NCI-H2196 treated with DMSO at 0.1 percent for 48 hours (cell line): ENCODE results near the gene LDAH.
"Not testable (repeated sequence)": the region's sequence is repeated elsewhere in the genome, so short reads cannot be mapped to it uniquely, and the experiment has no call there.

Experiments
- DNase-seq: peaks from one replicate; lab custom pipeline; 2025; ENCODE audit not compliant: unreplicated experiment; lab: John Stamatoyannopoulos, UW

The LDAH gene

DNA sequence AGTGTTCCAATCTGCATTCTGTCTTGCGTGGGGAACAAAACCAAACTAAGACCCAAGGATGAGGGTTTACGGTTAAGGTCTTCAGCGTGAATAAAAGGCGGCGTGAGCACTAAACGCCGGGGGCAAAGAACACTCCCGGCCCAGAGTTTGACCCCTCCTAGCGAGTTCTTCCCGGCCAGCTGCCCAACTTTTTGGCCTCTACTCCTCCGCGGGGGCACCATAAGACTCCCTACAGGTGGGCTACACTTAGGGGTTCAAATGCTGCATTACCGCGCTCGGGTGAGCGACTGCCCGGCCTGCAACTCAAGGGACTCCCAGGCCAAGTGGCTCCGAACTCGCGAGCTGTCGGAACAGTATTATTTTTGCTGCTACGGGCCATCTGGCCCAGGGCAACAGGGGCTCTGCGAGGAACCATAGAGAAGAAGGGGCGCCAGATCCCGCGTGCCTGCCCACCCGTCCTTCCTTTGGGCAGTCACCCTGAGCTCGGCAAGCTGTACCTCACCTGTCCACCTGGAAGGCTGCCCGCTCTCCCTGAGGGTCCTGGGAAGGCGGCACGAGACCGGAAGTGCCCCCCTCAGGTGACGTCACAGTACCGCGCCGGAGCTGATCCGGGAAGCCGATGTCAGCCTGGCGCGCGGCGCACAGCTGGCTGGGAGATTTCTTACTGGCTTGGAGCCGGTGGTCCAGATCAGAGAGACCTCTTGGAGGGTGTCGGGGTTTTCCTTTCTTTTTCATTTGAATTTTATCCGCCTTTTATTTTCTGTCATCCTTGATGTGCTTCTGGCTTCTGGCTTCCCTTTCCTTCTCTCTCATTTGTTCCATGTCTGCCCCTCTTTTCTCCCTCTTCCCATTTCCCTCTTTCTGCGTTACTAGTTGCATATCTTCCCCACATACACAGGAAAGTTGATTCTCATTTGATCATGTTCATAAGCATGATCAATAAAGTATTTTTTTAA is at the start of gene LDAH:
Gene LDAH, minus strand, starts transcription at position 567 of the 956 bp plus-strand sequence. CDS start 21,638 bp downstream, outside the sequence.
- peak; percentile 88 for DNase-seq

DNA sequence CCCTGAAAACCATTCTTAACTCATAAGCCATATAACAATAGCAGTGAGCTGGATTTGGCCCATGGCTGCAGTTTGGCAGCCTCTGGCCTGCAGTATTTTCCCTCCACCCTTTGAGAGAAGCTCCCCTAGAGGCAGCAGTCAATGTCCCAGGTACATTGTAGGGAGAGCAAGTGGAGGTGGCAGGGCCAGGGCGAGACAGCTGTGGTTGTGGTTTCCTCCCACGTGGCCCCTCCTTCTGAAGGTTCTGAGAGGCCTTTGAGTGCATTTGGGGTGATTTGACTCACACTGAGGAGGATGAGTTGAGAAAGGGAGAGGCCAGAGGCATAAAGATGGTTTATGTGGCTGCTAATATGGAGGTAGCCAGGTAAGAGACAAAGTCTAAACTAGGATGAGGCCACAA is 45.5 kb upstream of the LDAH start:
- no peak for DNase-seq

DNA sequence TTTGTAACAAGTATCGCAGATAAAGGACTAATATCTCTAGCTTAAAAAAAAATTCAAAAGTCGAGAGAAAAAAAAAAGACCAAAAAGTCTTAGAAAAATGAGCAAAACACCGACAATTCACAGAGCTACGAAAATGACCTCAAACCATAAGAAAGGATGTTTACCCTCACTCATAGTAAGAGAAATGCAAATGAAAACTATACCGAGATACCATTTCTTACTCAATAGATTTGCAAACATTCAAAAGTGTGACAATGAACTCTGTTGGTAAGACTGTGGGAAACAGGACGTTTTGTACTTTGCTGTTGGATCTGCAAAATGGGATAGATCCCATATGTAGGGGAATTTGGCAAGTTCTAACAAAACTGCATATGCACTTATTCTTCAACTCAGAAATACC is 39.9 kb upstream of the LDAH start:
- DNase-seq, result no peak

DNA sequence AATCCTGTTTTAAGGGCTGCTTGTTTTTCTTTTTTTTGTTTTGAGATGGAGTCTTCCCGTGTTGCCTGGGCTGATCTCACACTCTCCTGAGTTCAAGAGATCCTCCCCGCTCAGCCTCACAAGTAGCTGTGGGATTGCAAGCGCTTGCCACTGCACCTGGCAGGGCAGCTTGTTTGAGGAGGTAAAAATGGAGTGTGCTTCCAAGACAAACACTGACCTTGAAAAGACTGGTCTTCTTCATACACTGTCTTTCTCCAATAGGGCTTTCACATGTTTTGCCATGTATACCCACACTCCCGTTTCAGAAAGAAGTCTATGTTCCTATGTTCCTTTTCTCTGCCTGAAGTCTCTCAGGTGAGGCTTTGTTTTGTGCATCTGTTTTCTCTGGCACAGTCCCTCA is 32.6 kb upstream of the LDAH start:
- no peak for DNase-seq

DNA sequence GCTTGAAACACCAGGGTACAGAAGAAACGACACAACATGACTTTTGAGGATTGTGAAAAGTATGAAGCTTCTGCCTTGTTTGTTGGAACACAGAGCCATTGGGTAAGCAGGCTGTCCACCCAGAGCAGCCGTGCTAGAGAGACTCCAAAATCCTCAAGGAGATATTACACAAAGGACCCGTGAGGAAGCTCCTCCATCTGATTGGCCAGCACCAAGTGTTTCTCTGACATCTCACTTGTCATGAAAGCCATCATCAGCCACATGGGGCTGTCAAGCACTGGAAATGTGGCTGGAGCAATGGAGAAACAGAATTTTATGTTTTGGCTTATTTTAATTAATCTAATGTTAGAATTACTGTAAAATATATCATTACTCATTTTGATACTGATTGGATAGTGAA is 29.8 kb upstream of the LDAH start:
- DNase-seq, result no peak

DNA sequence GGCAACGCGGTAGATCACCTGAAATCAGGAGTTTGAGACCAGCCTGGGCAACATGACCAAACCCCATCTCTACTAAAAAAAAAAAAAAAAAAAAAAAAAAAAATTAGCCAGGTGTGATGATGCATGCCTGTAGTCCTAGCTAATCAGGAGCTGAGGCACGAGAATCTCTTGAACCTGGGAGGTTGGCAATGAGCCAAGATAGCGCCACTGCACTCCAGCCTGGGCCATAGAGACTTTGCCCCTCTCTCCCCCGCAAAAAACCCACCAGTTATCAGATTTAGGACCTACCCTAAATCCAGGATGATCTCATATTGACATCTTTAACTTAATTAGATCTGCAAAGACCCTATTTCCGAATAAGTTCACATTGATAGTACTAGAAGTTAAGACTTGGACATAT is 29.2 kb upstream of the LDAH start:
- DNase-seq, result no peak

DNA sequence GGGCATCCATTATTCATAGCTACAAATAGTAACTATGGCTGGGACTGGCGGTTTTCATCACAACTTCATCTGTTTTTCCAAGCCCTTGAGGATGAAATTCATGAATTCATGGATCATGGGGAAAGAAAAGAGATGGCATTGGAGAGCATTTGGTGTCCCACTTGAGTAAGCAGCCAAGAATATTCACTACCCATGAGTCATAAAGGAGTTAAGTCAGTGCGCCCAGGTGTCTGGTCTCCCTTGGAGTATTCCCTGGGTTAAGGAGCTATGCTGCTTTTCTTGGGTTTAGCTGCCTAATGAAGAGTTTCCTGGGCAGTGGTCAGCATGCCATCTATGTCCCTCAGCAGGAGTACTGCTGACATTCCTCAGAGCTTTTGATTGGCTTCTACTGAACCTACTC is 21.3 kb upstream of the LDAH start:
- DNase-seq, result no peak

DNA sequence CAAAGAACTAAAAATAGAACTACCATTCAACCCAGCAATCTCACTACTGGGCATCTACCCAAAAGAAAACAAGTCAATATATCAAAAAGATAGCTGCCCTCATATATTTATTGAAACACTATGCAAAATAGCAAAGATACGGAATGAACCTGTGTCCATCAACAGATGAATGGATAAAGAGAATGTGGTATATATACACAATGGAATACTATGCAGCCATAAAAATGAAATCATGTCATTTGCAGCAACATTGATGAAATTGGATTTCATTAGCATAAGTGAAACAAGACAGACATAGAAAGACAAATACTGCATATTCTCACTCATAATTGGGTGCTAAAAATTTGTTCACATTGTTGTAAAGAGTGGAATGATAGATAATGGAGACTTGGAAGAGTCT is 16.2 kb upstream of the LDAH start:
- no peak for DNase-seq

DNA sequence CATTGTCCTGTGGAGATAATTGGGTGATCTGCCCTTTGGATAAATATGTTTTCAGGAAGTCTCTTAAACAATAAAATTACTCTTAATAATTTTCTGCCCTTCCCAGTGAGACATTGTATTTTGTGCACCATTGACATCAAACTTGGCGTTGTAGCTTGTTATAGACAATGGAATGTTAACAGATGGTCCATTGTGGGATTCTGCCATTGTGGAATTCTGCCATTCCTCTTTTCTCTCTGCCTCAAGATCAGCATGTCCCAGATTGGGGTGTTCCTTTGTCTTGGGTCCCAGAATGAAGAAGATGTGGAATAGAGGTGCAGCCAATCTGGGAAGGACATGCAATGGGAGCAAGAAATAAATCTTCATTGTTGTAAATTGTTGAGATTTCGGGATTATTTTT is 15.1 kb upstream of the LDAH start:
- no peak for DNase-seq

DNA sequence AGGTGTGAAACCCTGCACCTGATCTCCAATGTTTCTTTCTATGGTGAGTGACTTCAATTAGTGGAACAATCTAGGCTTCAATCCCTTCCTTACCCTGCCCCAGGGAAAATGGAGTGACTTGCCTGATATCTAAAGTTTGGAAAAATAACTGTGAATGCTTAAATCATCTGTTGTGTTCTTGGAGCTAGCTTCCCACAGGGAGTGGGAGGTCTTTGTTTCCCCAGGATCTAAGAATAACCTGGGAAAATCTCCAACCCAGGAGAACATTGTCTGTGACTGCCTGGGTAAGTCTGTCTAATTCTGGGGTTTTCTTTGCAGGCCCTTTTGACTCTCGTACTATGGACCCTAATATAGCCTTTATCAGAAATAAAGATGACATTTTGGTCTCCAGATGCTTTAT is 13.6 kb upstream of the LDAH start:
- DNase-seq, result no peak

DNA sequence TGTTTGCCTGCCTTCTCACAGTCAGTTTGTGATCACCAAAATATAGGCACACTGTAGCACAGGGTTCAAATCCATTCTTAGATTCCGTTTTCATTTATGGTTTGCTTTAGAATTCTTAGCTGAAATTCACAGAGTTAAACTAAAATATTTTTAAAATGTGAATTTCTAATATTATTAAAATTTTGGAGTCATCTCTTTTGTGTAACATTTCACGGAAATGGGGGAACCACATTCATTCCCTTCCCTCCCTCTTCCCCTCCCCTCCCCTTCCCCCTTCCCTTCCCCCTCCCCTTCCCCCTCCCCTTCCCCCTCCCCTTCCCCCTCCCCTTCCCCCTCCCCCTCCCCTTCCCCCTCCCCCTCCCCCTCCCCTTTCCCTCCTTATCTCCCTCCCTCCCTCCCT is 11.4 kb upstream of the LDAH start:
- no peak for DNase-seq

DNA sequence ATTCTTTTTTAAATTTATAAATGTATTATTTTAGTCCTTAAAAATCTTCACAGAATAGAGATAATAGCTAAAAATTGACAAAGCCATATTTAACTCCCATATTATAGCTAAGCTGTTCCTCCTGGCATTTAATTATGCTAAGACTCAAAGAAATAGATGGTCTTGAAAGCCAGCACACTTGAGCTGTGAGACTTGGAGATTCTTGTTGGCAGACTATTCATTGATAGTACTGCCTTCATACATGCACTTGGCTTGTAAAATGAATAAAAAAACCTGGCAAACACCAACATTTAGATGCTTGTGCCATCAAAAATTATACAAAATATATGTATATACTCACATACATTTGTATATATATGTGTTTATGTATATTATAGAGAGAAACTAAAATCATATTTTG is 9.7 kb upstream of the LDAH start:
- DNase-seq, result no peak

DNA sequence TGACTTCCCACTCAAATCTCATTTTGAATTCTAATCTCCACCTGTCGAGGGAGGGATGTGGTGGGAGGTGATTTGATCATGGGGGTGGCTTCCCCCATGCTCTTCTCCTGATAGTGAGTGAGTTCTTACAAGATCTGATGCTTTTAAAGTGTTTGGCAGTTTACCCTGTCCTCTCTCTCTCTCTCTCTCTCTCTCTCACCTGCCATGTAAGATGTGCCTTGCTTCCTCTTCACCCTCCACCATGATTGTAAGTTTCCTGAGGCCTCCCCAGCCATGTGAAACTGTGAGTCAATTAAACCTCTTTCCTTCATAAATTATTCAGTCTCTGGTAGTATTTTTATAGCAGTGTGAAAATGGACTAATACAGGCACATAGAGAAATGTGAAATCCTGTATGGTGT is 7.0 kb upstream of the LDAH start:
- no peak for DNase-seq

DNA sequence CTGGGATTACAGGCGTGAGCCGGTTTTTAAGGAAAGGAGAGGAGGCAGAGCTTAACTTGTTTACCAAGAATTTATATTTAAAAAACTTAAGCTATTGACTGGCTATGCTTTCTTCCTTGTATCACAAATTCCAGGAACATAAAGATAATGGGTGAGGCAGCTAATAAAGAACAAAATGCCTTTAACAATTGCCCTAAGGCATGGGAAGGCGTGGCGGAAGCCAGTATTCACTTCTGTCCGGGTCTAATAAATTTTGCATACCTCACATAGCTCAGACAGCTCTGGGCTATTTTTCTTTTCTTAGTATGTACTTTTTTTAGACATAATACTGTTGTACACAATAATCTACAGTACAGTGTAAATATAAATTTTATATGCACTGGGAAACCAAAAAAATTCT is 1.0 kb upstream of the LDAH start:
- no peak for DNase-seq

DNA sequence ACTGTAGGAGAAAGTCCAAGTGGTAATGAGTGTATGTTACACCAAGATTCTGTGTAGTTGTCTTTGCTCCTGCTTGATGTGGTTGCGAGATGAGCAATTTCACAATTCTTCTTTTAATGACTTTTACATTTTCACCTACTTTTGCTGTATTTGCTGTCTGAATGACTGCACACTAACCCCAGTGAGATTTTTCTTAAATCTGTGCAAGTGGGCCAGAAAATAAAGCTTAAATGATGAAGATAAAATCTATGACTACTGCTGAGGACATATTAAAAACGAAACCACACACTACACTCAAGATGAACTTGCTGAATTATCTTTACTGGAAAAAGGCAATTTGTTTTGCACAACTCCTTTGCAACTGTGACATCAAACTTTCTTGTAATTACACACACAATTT is 4.1 kb downstream of the LDAH start:
- no peak for DNase-seq

DNA sequence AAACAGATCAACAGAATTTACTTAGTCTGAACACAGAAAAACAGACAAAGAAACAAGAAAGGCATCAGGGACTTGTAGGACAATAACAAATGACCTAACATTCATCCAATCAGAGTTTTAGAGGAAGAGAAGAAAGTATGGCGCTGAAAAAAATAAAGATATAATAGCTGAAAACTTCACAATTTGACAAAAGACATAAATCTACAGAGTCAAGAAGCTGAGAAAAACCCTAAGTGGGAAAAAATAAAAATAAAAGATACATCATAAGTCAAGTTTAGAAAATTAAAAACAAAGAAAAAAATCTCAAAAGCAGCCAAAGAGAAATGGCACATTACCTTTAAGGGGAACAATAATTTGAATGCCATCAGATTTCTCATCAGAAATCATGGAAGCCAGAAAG is 7.7 kb downstream of the LDAH start:
- DNase-seq, result no peak

DNA sequence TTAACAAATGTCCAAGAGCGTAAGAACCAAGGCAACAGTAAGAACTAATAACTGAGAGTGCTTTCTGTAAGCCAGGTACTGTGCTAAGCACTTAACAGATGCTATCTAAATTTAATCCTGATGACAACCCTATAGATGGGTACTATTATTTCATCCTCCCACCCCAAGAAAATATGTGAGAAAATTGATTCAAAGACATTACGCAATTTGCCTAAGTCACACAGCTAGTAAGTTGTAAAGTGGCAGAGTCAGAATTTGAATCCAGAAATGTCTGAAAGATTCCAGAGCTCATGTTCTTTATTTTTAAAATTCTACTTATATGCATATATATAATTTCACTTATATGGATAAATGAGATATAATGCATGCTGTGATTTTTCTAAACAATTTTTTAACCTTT is 10.1 kb downstream of the LDAH start:
- DNase-seq, result no peak

DNA sequence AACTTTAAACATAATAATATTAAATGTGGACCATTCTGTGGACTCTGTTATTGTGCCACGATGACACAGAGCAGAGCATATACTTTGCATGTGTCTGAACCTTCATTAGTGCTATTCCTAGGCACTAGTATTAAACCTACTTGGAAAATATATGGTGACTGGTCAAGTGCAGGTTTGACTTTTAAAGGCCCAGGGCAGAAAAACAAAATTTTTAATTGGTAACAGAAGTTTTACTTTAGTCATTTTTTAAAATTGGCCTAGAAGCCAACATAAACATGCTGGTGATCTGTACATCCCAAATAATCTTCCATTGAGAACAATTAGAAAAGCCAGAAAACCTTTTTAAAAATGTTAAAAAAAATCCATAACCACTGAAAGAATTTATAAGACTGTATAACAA is 16.6 kb downstream of the LDAH start:
- DNase-seq, result no peak

DNA sequence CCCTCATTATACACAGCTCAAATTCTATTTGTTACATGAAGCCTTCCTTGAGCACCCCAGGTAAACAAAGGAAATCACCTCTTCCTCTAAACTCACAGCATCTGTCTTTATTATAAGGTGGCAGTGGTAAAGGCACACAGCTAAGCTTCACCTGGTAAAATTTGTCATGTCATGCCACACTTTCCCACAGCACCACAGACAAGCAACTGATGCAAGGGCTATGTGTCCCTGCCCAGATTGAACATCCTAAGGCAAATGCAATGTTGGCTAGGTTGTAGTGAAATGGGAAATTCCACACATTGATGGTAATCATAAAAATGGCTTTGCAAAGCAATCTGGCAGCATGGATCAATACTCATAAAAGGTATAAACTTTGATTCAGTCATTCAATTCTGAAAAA is 18.9 kb downstream of the LDAH start:
- no peak for DNase-seq

DNA sequence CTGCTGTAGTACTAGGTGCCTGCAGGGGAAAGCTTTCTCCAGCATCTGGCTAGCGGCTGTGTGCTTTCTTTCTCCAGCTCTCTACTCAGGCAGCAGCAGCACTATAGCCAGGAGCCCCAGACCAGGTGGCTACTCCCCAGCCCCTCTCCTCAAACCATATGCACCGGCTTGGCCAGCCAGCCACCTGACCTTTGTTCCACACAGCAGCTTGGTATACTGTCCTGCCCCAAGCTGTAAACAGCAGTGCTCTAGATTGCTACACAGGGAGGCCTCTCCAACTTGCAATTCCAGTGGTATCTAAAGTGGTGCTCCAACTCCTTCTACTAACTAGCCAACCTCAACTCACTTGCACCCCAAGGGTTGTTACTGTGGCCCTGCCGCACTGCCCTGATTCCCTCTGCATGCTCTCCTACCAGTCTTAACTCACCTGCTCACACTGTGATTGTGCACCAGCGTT is 19.6 kb downstream of the LDAH start:
- no peak for DNase-seq

DNA sequence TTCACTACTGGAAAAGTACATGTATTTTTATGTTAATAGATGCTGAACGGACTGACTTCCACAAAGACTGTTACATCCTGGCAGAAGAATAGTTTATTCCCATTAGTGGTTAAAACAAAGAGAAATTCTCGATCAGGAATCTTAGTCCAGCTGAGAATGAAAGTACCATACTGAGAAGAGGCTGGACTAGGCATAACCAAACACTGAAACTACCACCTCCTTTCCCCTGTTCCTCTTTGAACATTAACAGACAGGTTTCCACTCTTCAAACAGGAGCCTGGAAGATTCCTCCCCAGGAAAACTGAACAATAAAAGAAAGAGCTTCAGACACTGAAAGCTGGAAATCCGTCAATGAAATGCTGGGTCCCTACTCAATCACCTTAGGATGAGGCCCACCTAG is 25.8 kb downstream of the LDAH start:
- DNase-seq, result no peak

DNA sequence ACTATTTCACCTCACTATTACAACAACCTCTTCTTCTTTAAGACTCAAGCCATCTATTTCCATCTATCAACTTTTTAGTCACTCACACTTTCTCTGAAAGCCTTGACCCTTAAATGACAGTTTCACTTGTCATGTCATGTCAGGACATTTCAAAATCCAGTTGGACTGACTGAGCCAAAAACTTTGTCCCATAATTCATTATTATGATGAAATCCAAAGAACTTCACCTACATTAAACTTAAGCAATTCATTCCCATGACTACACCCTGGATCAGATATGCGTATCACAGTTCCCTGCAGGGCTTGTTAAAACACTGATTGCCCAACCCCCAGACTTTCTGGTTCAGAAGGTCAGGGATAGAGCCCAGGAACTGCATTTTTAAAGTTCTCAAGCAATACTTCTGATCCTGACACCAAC is 26.5 kb downstream of the LDAH start:
- no peak for DNase-seq

DNA sequence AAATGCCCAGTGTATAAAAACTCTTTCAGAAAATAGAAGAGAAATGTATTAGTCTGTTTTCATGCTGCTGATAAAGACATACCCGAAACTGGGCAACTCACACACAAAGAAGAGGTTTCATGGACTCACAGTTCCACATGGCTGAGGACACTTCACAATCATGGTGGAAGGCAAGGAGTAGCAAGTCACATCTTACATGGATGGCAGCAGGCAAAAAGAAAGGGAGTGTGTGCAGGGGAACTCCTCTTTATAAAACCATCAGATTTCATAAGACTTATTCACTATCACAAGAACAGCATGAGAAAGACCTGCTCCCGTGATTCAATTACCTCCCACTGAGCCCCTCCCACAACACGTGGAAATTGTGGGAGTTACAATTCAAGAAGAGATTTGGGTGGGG is 29.0 kb downstream of the LDAH start:
- DNase-seq, result not testable (repeated sequence)
